ENCODE measurements around the gene TFG.

Gene TFG

DNA sequence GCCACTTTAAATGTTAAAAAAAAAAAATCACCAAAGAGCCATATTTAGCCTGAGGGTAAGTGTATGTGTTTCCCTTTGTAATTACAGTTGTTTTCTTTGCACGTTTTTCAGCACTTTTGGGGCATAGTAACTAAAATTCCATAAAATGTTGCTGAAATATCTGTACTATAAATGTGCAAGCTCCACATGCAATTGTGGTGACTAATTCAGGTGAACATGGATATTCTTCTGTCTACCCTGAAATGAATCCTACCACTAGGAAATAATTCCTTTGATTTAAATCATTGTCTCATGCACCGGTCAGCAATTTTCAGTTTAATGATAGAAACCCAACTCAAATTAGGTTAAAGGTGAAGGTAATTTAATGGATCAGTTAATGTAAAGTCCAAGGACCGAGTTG lies 13.1 kb upstream of the TFG start:
- H3K36me3 ChIP-seq (ENCODE audit: control insufficient read depth, low read length), result no peaks in the 10 kb centered on the region
- H3K9me3 ChIP-seq (ENCODE audit: control insufficient read depth, insufficient read depth, low read length), result no peaks in the 10 kb centered on the region
- H3K4me2 ChIP-seq (ENCODE audit: low read length), result no peak overlapping the region
- no peaks in the 10 kb centered on the region for H3K9me2 ChIP-seq (replicated peaks; ENCODE audit: control insufficient read depth, low read length)
- no peaks in the 10 kb centered on the region for H3K79me2 ChIP-seq (ENCODE audit: control insufficient read depth, low read length)
- no peak overlapping the region for H3K27ac ChIP-seq (ENCODE audit: low read depth, low read length)
- H3K4me1 ChIP-seq (ENCODE audit: control insufficient read depth, low read length), result no peaks in the 10 kb centered on the region
- 0 out of 2 replicates have a peak, but pooled peaks cover 2% of the 10 kb centered on the region for H3K27me3 ChIP-seq (ENCODE audit: control insufficient read depth, low read length)
- no peaks in the 10 kb centered on the region for H4K20me1 ChIP-seq (ENCODE audit: control insufficient read depth, insufficient read depth, low read depth, low read length)
- no peak for TF ChIP-seq EZH2phosphoT487 (IDR thresholded peaks at IDR 0.05; ENCODE audit: borderline replicate concordance, low read length)
- TF ChIP-seq, protein P1, sequence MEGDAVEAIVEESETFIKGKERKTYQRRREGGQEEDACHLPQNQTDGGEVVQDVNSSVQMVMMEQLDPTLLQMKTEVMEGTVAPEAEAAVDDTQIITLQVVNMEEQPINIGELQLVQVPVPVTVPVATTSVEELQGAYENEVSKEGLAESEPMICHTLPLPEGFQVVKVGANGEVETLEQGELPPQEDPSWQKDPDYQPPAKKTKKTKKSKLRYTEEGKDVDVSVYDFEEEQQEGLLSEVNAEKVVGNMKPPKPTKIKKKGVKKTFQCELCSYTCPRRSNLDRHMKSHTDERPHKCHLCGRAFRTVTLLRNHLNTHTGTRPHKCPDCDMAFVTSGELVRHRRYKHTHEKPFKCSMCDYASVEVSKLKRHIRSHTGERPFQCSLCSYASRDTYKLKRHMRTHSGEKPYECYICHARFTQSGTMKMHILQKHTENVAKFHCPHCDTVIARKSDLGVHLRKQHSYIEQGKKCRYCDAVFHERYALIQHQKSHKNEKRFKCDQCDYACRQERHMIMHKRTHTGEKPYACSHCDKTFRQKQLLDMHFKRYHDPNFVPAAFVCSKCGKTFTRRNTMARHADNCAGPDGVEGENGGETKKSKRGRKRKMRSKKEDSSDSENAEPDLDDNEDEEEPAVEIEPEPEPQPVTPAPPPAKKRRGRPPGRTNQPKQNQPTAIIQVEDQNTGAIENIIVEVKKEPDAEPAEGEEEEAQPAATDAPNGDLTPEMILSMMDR (IDR thresholded peaks at IDR 0.05; ENCODE audit: low read depth, low read length, poor library complexity, severe bottlenecking), result no peak
- H3K4me3 ChIP-seq (ENCODE audit: low read length), result no peak overlapping the region
- H3F3A ChIP-seq (ENCODE audit: control insufficient read depth, insufficient read depth), result no peaks in the 10 kb centered on the region

DNA sequence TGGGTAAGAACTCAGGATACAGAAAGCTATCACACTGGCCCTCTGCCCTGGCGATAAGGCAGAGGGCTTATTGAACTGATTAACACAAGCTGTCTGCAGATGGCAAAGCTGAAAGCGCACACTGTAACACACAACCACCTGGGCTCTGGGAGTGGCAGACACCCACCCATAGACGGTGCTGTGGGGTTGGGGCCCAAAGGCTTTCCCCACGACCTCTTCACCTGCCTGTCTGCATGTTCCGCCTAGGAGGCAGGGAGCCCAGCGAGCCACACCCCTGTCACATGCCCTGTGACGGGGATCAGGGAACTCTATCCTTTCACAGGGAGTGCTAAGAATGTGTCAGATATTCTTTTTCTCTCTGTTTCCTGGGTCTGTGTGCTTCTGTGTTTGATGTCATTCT lies 12.1 kb upstream of the TFG start:
- Histone ChIP-seq H3K9me3 (ENCODE audit: control insufficient read depth, insufficient read depth, low read length) (no peaks in the 10 kb centered on the region), H3F3A (ENCODE audit: control insufficient read depth, insufficient read depth) (no peaks in the 10 kb centered on the region), H3K27me3 (ENCODE audit: control insufficient read depth, low read length) (0 out of 2 replicates have a peak, but pooled peaks cover 2% of the 10 kb centered on the region), H4K20me1 (ENCODE audit: control insufficient read depth, insufficient read depth, low read depth, low read length) (no peaks in the 10 kb centered on the region), H3K4me2 (ENCODE audit: low read length) (no peak overlapping the region), H3K27ac (ENCODE audit: low read depth, low read length) (no peak overlapping the region), H3K4me3 (ENCODE audit: low read length) (no peak overlapping the region), H3K9me2 (replicated peaks; ENCODE audit: control insufficient read depth, low read length) (no peaks in the 10 kb centered on the region), H3K36me3 (ENCODE audit: control insufficient read depth, low read length) (no peaks in the 10 kb centered on the region), H3K4me1 (ENCODE audit: control insufficient read depth, low read length) (no peaks in the 10 kb centered on the region), H3K79me2 (ENCODE audit: control insufficient read depth, low read length) (no peaks in the 10 kb centered on the region)
- TF ChIP-seq EZH2phosphoT487 (IDR thresholded peaks at IDR 0.05; ENCODE audit: borderline replicate concordance, low read length), result no peak
- TF ChIP-seq, protein P1 (IDR thresholded peaks at IDR 0.05; ENCODE audit: low read depth, low read length, poor library complexity, severe bottlenecking), result no peak

DNA sequence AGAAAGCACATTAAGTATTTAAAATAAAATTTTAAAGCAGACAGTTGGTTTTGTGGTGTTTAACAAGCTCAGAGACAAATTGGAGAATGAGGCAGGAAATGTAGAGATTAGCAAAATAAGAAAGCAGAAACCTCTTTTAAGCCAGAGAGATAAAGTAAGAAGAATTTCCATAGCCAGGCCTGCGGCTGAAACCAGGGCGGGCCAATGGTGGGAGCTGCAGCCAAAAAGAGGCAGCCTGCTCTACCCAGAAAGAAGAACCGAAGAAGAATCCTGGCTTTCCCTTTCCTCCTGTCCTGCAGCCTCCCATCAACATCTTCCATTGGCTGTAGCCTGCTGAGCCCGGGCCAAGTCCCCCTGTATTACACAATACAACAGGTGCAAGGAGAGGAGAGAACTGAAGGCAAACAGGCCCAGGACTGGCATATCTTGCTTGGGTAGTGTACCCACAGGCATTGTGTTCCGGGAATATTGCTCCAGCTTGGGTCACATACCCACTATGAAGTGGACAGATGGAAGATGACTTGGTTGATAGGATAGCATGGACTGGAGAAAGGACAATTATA lies 11.5 kb upstream of the TFG start:
- Histone ChIP-seq H3F3A (ENCODE audit: control insufficient read depth, insufficient read depth) (no peaks in the 10 kb centered on the region), H3K9me3 (ENCODE audit: control insufficient read depth, insufficient read depth, low read length) (no peaks in the 10 kb centered on the region), H3K4me3 (ENCODE audit: low read length) (no peak overlapping the region), H3K27me3 (ENCODE audit: control insufficient read depth, low read length) (0 out of 2 replicates have a peak, but pooled peaks cover 2% of the 10 kb centered on the region), H3K27ac (ENCODE audit: low read depth, low read length) (no peak overlapping the region), H3K36me3 (ENCODE audit: control insufficient read depth, low read length) (no peaks in the 10 kb centered on the region), H3K9me2 (replicated peaks; ENCODE audit: control insufficient read depth, low read length) (no peaks in the 10 kb centered on the region), H3K4me1 (ENCODE audit: control insufficient read depth, low read length) (no peaks in the 10 kb centered on the region), H3K4me2 (ENCODE audit: low read length) (no peak overlapping the region), H4K20me1 (ENCODE audit: control insufficient read depth, insufficient read depth, low read depth, low read length) (no peaks in the 10 kb centered on the region), H3K79me2 (ENCODE audit: control insufficient read depth, low read length) (no peaks in the 10 kb centered on the region)
- no peak for TF ChIP-seq EZH2phosphoT487 (IDR thresholded peaks at IDR 0.05; ENCODE audit: borderline replicate concordance, low read length)
- TF ChIP-seq, protein P1 (IDR thresholded peaks at IDR 0.05; ENCODE audit: low read depth, low read length, poor library complexity, severe bottlenecking), result no peak

Data from DOHH2 (cell line).